ENCODE data around the gene GNB1L. TPM values are rescaled to one million over a fixed set of nuclear protein-coding genes. Genes with fewer than 3 reads are reported as not detected.

GNB1L gene
- total RNA-seq, 1 donor from 2014 or later = 2.9 TPM

- DNase-seq (ENCODE audit: low spot score in 2 of 2) (no peak), FAIRE-seq (no peak)
Observed at GRCh38 chr22:19831016-19831415, 23.7 kb downstream of the GNB1L start.

GRCh38 chr22:19828035-19828401, 26.7 kb downstream of the GNB1L start:
- FAIRE-seq = no peak
- DNase-seq (ENCODE audit: low spot score in 2 of 2) = no peak

GRCh38 chr22:19827341-19828034, 27.2 kb downstream of the GNB1L start:
- DNase-seq (ENCODE audit: low spot score in 2 of 2) (no peak), FAIRE-seq (no peak)

- DNase-seq (ENCODE audit: low spot score in 2 of 2) = no peak
- FAIRE-seq = no peak
Observed at GRCh38 chr22:19826619-19826950, 28.1 kb downstream of the GNB1L start.

- no peak for FAIRE-seq
- DNase-seq (ENCODE audit: low spot score in 2 of 2) = no peak
Observed at GRCh38 chr22:19825904-19826618, 28.6 kb downstream of the GNB1L start.

- DNase-seq (ENCODE audit: low spot score in 2 of 2) (no peak), FAIRE-seq (no peak)
Observed at GRCh38 chr22:19824926-19825339, 29.7 kb downstream of the GNB1L start.

GRCh38 chr22:19824212-19824925, 30.3 kb downstream of the GNB1L start:
- no peak for FAIRE-seq

GRCh38 chr22:19823902-19824211, 30.8 kb downstream of the GNB1L start:
- DNase-seq (ENCODE audit: low spot score in 2 of 2) = no peak
- FAIRE-seq = no peak

More at GRCh38 chr22:19824212-19824925, 30.3 kb downstream of the GNB1L start:
- no peak for DNase-seq (ENCODE audit: low spot score in 2 of 2)

GRCh38 chr22:19823191-19823901, 31.3 kb downstream of the GNB1L start:
- DNase-seq (ENCODE audit: low spot score in 2 of 2) (no peak), FAIRE-seq (no peak)

- DNase-seq (ENCODE audit: low spot score in 2 of 2) = no peak
- no peak for FAIRE-seq
Observed at GRCh38 chr22:19822301-19823117, 32.2 kb downstream of the GNB1L start.

GRCh38 chr22:19821523-19822300, 33.0 kb downstream of the GNB1L start:
- DNase-seq (ENCODE audit: low spot score in 2 of 2) (no peak), FAIRE-seq (no peak)

GRCh38 chr22:19820880-19821522, 33.7 kb downstream of the GNB1L start:
- FAIRE-seq = no peak
- no peak for DNase-seq (ENCODE audit: low spot score in 2 of 2)

GRCh38 chr22:19819911-19820879, 34.5 kb downstream of the GNB1L start:
- FAIRE-seq (no peak), DNase-seq (ENCODE audit: low spot score in 2 of 2) (no peak)

GRCh38 chr22:19819208-19819910, 35.3 kb downstream of the GNB1L start:
- no peak for DNase-seq (ENCODE audit: low spot score in 2 of 2)
- no peak for FAIRE-seq

- FAIRE-seq = no peak
- no peak for DNase-seq (ENCODE audit: low spot score in 2 of 2)
Observed at GRCh38 chr22:19818324-19819207, 36.1 kb downstream of the GNB1L start.

Data from frontal cortex (tissue), 4 donors.